AG10803 (cell line): ENCODE data around the gene PRKCH.
"Not testable (repeated sequence)": the region's sequence is repeated elsewhere in the genome, so short reads cannot be mapped to it uniquely, and the experiment has no call there.

Source experiments
- DNase-seq: peaks from one replicate; pipeline ENCODE4 v3.0.0; 2010; ENCODE audit warnings: low read depth
- H3K4me3 ChIP-seq: 2 replicates; pipeline ENCODE4 v1.5.1; 2011; ENCODE audit warnings: mild to moderate bottlenecking, low read length, control low read depth
- CTCF ChIP-seq: conservative IDR thresholded peaks from 2 replicates; pipeline ENCODE4 v1.5.1; 2011; ENCODE audit warnings: mild to moderate bottlenecking, low read length, control low read depth, inconsistent platforms

Gene PRKCH

GRCh38 chr14:61463664-61464285 lies 142.4 kb downstream of the PRKCH start:
- DNase-seq: no peak
- no peak overlapping the region for H3K4me3 ChIP-seq
- TF ChIP-seq CTCF: no peak

- not testable (repeated sequence) for DNase-seq
These were observed 143.4 kb downstream of the PRKCH start for GRCh38 chr14:61464539-61465320.

GRCh38 chr14:61466249-61466904 lies 145.0 kb downstream of the PRKCH start:
- H3K4me3 ChIP-seq: no peak overlapping the region
- DNase-seq: peak; percentile 96
- no peak for TF ChIP-seq CTCF

More at GRCh38 chr14:61464539-61465320, 143.4 kb downstream of the PRKCH start:
- H3K4me3 ChIP-seq: not testable (repeated sequence)

GRCh38 chr14:61466905-61467280 lies 145.5 kb downstream of the PRKCH start:
- no peak overlapping the region for H3K4me3 ChIP-seq
- TF ChIP-seq CTCF: no peak
- DNase-seq: no peak

GRCh38 chr14:61467296-61467695 lies 145.9 kb downstream of the PRKCH start:
- H3K4me3 ChIP-seq: no peak overlapping the region
- no peak for DNase-seq
- TF ChIP-seq CTCF: no peak

GRCh38 chr14:61468063-61468825 lies 146.9 kb downstream of the PRKCH start:
- no peak overlapping the region for H3K4me3 ChIP-seq
- DNase-seq: no peak
- no peak for TF ChIP-seq CTCF

- no peak for DNase-seq
- TF ChIP-seq CTCF: no peak
- H3K4me3 ChIP-seq: no peak overlapping the region
These were observed 148.4 kb downstream of the PRKCH start for GRCh38 chr14:61469781-61470180.
